ENCODE data around the gene TCEA2.

DNA sequence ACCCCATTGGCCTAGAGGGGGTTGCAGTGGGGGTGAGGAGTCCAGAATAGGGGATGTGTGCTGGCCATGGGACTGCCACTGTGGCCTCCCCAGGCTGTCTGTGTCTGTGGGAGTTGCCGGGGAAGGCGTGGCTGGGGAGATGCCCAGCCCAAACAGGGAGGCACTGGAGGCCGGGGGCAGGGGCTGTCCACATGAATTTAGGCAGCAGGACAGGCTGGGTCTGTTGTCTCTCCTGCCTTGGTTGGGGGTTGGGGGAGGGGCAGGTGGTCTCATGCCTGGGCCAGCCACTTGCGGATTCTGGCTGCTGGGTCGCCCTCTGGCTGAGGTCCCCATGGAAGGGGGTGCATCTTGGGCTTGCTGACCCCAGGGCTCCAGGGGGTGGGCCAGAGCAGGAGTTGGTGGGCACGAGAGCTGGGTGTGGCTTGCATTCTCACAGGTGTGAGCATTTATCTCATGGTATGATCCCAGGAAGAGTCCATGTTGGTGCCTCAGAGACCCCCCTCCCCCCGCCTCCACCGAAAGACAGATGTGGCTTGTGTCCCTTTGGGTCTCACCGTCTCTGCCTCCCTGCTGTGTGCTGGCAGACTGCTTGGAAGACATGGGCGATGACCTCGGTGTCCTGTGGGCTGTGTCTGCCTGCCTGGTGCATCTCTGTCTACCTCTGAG, 17.5 kb upstream of the TCEA2 start:
- TF ChIP-seq, protein P1, sequence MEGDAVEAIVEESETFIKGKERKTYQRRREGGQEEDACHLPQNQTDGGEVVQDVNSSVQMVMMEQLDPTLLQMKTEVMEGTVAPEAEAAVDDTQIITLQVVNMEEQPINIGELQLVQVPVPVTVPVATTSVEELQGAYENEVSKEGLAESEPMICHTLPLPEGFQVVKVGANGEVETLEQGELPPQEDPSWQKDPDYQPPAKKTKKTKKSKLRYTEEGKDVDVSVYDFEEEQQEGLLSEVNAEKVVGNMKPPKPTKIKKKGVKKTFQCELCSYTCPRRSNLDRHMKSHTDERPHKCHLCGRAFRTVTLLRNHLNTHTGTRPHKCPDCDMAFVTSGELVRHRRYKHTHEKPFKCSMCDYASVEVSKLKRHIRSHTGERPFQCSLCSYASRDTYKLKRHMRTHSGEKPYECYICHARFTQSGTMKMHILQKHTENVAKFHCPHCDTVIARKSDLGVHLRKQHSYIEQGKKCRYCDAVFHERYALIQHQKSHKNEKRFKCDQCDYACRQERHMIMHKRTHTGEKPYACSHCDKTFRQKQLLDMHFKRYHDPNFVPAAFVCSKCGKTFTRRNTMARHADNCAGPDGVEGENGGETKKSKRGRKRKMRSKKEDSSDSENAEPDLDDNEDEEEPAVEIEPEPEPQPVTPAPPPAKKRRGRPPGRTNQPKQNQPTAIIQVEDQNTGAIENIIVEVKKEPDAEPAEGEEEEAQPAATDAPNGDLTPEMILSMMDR (conservative IDR thresholded peaks at IDR 0.05 in 1 of 2, IDR thresholded peaks at IDR 0.05 in 1 of 2; ENCODE audit: low read depth in 1 of 2, low read length in 2 of 2): no peak
- TF ChIP-seq EZH2 (IDR thresholded peaks at IDR 0.05; ENCODE audit: low read length, missing control alignments): no peak

Measured in fibroblast of lung (primary cell).